GM21529 (cell line): ENCODE results near the gene MYO1F.
"Not testable (repeated sequence)": the region's sequence is repeated elsewhere in the genome, so short reads cannot be mapped to it uniquely, and the experiment has no call there.

Experiments used
- ATAC-seq: cut with Tn5 transposase; IDR thresholded peaks from one replicate; pipeline ENCODE4 v1.9.1; 2021; ENCODE audit not compliant: unreplicated experiment

MYO1F gene

GRCh38 chr19:8519388-8519787 lies 57.9 kb downstream of the MYO1F start:
- ATAC-seq = no peak

GRCh38 chr19:8518536-8518935 lies 58.7 kb downstream of the MYO1F start:
- no peak for ATAC-seq

GRCh38 chr19:8517551-8518442 lies 59.4 kb downstream of the MYO1F start:
- ATAC-seq = no peak

GRCh38 chr19:8515317-8515716 lies 61.9 kb downstream of the MYO1F start:
- no peak for ATAC-seq

- ATAC-seq = not testable (repeated sequence)
Measured at GRCh38 chr19:8514505-8515009, 62.7 kb downstream of the MYO1F start.

- peak; percentile 86 for ATAC-seq
Measured at GRCh38 chr19:8513687-8514504, 63.3 kb downstream of the MYO1F start, which contains the start of gene ZNF414. Gene ZNF414 (minus strand): TSS chr19:8514167. CDS start chr19:8514046, 121 bp downstream.

- ATAC-seq = no peak
Measured at GRCh38 chr19:8513036-8513686, 64.1 kb downstream of the MYO1F start.

GRCh38 chr19:8512115-8512967 lies 64.9 kb downstream of the MYO1F start:
- no peak for ATAC-seq

GRCh38 chr19:8511573-8512101 lies 65.6 kb downstream of the MYO1F start:
- no peak for ATAC-seq

GRCh38 chr19:8510589-8511115 lies 66.6 kb downstream of the MYO1F start:
- ATAC-seq = no peak

- ATAC-seq = no peak
Measured at GRCh38 chr19:8506402-8506957, 70.8 kb downstream of the MYO1F start.

GRCh38 chr19:8505680-8506401 lies 71.4 kb downstream of the MYO1F start:
- peak; percentile 65 for ATAC-seq

- no peak for ATAC-seq
Measured at GRCh38 chr19:8504919-8505318, 72.3 kb downstream of the MYO1F start.

GRCh38 chr19:8504171-8504570 lies 73.1 kb downstream of the MYO1F start:
- no peak for ATAC-seq

GRCh38 chr19:8503510-8503909 lies 73.7 kb downstream of the MYO1F start:
- no peak for ATAC-seq

GRCh38 chr19:8501981-8502380 lies 75.3 kb downstream of the MYO1F start:
- no peak for ATAC-seq

GRCh38 chr19:8501516-8501915 lies 75.7 kb downstream of the MYO1F start:
- no peak for ATAC-seq

- ATAC-seq = no peak
Measured at GRCh38 chr19:8500158-8500557, 77.1 kb downstream of the MYO1F start.
